GM12878 (cell line): ENCODE data around the gene RALGAPA2.

ENCODE experiments used
- EED ChIP-seq: sonication (generic); IDR thresholded peaks from 2 replicates; pipeline ENCODE4 v1.6.1; 2016; ENCODE audit warnings: antibody characterized with exemption, low read depth
- ETV6 ChIP-seq, 2 experiments: fragments of 450-650 bp in 1 of 2; IDR thresholded peaks in 1 of 2; conservative IDR thresholded peaks in 1 of 2; 2 replicates each; pipeline ENCODE4 v1.6.1; 2014; ENCODE audit warnings: antibody characterized with exemption in 1 of 2, borderline replicate concordance in 1 of 2, low read depth in 1 of 2, mild to moderate bottlenecking in 1 of 2, moderate library complexity in 1 of 2
- RCOR1 ChIP-seq: conservative IDR thresholded peaks from 2 replicates; pipeline ENCODE4 v1.6.1; 2012; ENCODE audit warnings: low read depth, low read length, improper control_type of control experiment
- ZNF274 ChIP-seq: IDR thresholded peaks from one replicate; pipeline ENCODE4 v1.8.0; 2011; ENCODE audit not compliant: insufficient read length, insufficient read depth
- ZSCAN29 ChIP-seq: fragments of 450-650 bp; IDR thresholded peaks from 2 replicates; pipeline ENCODE4 v1.6.1; 2017; ENCODE audit warnings: mild to moderate bottlenecking, moderate library complexity
- TF ChIP-seq, protein P1 (sequence below), 3 experiments: IDR thresholded peaks in 2 of 3; conservative IDR thresholded peaks in 1 of 3; 2 replicates each; pipeline ENCODE4 v1.5.1; 2011; ENCODE audit warnings: low read depth in 3 of 3, low read length in 3 of 3, mild to moderate bottlenecking in 3 of 3, control low read depth in 2 of 3, moderate library complexity in 2 of 3, inconsistent platforms in 1 of 3, mixed read lengths in 1 of 3; ENCODE audit not compliant: control insufficient read depth in 2 of 3, insufficient read depth in 1 of 3; ENCODE audit errors: extremely low read depth in 1 of 3
- TF ChIP-seq, protein P2 (sequence below): fragments of 450-650 bp; IDR thresholded peaks from 2 replicates; pipeline ENCODE4 v1.6.1; 2017; ENCODE audit warnings: borderline replicate concordance
- TF ChIP-seq, protein P3 (sequence below): fragments of 450-650 bp; IDR thresholded peaks from 2 replicates; pipeline ENCODE4 v1.6.1; 2016; ENCODE audit warnings: mild to moderate bottlenecking
- TF ChIP-seq, protein P4 (sequence below): fragments of 450-650 bp; formaldehyde crosslinking; IDR thresholded peaks from 2 replicates; pipeline ENCODE4 v1.4.0; 2022; ENCODE audit warnings: mild to moderate bottlenecking, moderate library complexity
- TF ChIP-seq, protein P5 (sequence below): fragments of 450-650 bp; IDR thresholded peaks from 2 replicates; pipeline ENCODE4 v1.6.1; 2016; ENCODE audit warnings: mild to moderate bottlenecking, moderate library complexity, borderline replicate concordance

DNA sequence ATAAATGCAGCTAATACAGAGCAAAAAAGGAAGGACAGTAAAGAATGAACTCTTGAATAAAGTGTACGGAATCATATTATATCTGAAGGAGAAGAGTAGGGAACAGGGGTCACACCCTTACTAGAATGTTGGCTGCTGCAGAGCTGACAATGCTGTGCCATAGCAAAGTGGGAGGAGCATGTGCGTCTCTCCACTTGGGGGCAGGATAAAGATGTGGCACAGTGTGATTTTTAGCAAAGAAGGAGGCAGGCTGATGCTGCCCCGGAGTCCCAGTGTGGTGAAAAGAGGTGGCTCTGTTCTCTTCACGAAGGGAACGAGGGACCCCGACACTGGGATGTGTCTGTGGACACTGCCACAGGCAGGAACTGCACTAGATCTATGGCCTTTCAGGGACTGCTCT lies 277.0 kb downstream of the RALGAPA2 start:
- TF ChIP-seq, protein P1, sequence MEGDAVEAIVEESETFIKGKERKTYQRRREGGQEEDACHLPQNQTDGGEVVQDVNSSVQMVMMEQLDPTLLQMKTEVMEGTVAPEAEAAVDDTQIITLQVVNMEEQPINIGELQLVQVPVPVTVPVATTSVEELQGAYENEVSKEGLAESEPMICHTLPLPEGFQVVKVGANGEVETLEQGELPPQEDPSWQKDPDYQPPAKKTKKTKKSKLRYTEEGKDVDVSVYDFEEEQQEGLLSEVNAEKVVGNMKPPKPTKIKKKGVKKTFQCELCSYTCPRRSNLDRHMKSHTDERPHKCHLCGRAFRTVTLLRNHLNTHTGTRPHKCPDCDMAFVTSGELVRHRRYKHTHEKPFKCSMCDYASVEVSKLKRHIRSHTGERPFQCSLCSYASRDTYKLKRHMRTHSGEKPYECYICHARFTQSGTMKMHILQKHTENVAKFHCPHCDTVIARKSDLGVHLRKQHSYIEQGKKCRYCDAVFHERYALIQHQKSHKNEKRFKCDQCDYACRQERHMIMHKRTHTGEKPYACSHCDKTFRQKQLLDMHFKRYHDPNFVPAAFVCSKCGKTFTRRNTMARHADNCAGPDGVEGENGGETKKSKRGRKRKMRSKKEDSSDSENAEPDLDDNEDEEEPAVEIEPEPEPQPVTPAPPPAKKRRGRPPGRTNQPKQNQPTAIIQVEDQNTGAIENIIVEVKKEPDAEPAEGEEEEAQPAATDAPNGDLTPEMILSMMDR (IDR thresholded peaks at IDR 0.05 in 2 of 3, conservative IDR thresholded peaks at IDR 0.05 in 1 of 3; ENCODE audit: control insufficient read depth in 2 of 3, extremely low read depth in 1 of 3, insufficient read depth in 1 of 3, low read depth in 3 of 3, low read length in 3 of 3), result peak in 2 of 3 experiments; percentile 5 to 18; a peak in 2 of 6 replicates
- TF ChIP-seq, protein P2, sequence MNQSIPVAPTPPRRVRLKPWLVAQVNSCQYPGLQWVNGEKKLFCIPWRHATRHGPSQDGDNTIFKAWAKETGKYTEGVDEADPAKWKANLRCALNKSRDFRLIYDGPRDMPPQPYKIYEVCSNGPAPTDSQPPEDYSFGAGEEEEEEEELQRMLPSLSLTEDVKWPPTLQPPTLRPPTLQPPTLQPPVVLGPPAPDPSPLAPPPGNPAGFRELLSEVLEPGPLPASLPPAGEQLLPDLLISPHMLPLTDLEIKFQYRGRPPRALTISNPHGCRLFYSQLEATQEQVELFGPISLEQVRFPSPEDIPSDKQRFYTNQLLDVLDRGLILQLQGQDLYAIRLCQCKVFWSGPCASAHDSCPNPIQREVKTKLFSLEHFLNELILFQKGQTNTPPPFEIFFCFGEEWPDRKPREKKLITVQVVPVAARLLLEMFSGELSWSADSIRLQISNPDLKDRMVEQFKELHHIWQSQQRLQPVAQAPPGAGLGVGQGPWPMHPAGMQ, result no peak
- TF ChIP-seq ZNF274 (no peak), ETV6 (conservative IDR thresholded peaks at IDR 0.05 in 1 of 2, IDR thresholded peaks at IDR 0.05 in 1 of 2; ENCODE audit: borderline replicate concordance in 1 of 2, low read depth in 1 of 2) (no peak), EED (no peak), RCOR1 (no peak), ZSCAN29 (no peak)
- TF ChIP-seq, protein P3, sequence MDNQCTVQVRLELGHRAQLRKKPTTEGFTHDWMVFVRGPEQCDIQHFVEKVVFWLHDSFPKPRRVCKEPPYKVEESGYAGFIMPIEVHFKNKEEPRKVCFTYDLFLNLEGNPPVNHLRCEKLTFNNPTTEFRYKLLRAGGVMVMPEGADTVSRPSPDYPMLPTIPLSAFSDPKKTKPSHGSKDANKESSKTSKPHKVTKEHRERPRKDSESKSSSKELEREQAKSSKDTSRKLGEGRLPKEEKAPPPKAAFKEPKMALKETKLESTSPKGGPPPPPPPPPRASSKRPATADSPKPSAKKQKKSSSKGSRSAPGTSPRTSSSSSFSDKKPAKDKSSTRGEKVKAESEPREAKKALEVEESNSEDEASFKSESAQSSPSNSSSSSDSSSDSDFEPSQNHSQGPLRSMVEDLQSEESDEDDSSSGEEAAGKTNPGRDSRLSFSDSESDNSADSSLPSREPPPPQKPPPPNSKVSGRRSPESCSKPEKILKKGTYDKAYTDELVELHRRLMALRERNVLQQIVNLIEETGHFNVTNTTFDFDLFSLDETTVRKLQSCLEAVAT, result no peak
- TF ChIP-seq, protein P4, sequence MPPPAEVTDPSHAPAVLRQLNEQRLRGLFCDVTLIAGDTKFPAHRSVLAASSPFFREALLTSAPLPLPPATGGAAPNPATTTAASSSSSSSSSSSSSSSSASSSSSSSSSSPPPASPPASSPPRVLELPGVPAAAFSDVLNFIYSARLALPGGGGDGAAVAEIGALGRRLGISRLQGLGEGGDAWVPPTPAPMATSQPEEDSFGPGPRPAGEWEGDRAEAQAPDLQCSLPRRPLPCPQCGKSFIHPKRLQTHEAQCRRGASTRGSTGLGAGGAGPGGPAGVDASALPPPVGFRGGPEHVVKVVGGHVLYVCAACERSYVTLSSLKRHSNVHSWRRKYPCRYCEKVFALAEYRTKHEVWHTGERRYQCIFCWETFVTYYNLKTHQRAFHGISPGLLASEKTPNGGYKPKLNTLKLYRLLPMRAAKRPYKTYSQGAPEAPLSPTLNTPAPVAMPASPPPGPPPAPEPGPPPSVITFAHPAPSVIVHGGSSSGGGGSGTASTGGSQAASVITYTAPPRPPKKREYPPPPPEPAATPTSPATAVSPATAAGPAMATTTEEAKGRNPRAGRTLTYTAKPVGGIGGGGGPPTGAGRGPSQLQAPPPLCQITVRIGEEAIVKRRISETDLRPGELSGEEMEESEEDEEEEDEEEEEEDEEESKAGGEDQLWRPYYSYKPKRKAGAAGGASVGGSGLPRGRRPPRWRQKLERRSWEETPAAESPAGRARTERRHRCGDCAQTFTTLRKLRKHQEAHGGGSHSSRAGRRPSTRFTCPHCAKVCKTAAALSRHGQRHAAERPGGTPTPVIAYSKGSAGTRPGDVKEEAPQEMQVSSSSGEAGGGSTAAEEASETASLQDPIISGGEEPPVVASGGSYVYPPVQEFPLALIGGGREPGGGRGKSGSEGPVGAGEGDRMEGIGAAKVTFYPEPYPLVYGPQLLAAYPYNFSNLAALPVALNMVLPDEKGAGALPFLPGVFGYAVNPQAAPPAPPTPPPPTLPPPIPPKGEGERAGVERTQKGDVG (CRISPR knock-in tag), result no peak
- TF ChIP-seq, protein P5, sequence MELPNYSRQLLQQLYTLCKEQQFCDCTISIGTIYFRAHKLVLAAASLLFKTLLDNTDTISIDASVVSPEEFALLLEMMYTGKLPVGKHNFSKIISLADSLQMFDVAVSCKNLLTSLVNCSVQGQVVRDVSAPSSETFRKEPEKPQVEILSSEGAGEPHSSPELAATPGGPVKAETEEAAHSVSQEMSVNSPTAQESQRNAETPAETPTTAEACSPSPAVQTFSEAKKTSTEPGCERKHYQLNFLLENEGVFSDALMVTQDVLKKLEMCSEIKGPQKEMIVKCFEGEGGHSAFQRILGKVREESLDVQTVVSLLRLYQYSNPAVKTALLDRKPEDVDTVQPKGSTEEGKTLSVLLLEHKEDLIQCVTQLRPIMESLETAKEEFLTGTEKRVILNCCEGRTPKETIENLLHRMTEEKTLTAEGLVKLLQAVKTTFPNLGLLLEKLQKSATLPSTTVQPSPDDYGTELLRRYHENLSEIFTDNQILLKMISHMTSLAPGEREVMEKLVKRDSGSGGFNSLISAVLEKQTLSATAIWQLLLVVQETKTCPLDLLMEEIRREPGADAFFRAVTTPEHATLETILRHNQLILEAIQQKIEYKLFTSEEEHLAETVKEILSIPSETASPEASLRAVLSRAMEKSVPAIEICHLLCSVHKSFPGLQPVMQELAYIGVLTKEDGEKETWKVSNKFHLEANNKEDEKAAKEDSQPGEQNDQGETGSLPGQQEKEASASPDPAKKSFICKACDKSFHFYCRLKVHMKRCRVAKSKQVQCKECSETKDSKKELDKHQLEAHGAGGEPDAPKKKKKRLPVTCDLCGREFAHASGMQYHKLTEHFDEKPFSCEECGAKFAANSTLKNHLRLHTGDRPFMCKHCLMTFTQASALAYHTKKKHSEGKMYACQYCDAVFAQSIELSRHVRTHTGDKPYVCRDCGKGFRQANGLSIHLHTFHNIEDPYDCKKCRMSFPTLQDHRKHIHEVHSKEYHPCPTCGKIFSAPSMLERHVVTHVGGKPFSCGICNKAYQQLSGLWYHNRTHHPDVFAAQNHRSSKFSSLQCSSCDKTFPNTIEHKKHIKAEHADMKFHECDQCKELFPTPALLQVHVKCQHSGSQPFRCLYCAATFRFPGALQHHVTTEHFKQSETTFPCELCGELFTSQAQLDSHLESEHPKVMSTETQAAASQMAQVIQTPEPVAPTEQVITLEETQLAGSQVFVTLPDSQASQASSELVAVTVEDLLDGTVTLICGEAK, result no peak
